IPS-20b (cell line): Measurements from ENCODE around the gene N4BP2L1.
"Not testable (repeated sequence)": the region's sequence is repeated elsewhere in the genome, so short reads cannot be mapped to it uniquely, and the experiment has no call there.

Source experiments
- H3K27ac ChIP-seq: one replicate; pipeline ENCODE4 v1.5.1; 2013; ENCODE audit warnings: low read length
- H3K27me3 ChIP-seq: 2 replicates; pipeline ENCODE4 v1.6.1; 2013; ENCODE audit warnings: mild to moderate bottlenecking, low read length, inconsistent platforms; ENCODE audit not compliant: insufficient read depth
- H3K36me3 ChIP-seq: 2 replicates; pipeline ENCODE4 v1.6.1; 2013; ENCODE audit warnings: low read depth, mild to moderate bottlenecking, inconsistent platforms, low read length, moderate library complexity; ENCODE audit not compliant: insufficient read depth
- H3K4me1 ChIP-seq: 2 replicates; pipeline ENCODE4 v1.6.1; 2013; ENCODE audit warnings: mild to moderate bottlenecking, control low read depth, inconsistent platforms, low read length, moderate library complexity; ENCODE audit not compliant: insufficient read depth
- H3K4me3 ChIP-seq: 2 replicates; pipeline ENCODE4 v1.5.1; 2013; ENCODE audit warnings: mild to moderate bottlenecking, low read length, inconsistent platforms
- H3K9ac ChIP-seq: 2 replicates; pipeline ENCODE4 v1.6.1; 2013; ENCODE audit warnings: low read depth, mild to moderate bottlenecking, inconsistent platforms, low read length, moderate library complexity
- H3K9me3 ChIP-seq: 2 replicates; pipeline ENCODE4 v1.6.1; 2013; ENCODE audit warnings: mild to moderate bottlenecking, low read depth, low read length, inconsistent platforms; ENCODE audit not compliant: insufficient read depth

The N4BP2L1 gene

GRCh38 chr13:32384702-32385101, 43.2 kb downstream of the N4BP2L1 start:
- Histone ChIP-seq H3K4me1 (no peaks in the 10 kb centered on the region), H3K36me3 (peaks cover 37% of the 10 kb centered on the region), H3K27me3 (no peaks in the 10 kb centered on the region)

GRCh38 chr13:32383836-32384618, 43.9 kb downstream of the N4BP2L1 start:
- H3K36me3 ChIP-seq = peaks cover 44% of the 10 kb centered on the region

More at GRCh38 chr13:32384702-32385101, 43.2 kb downstream of the N4BP2L1 start:
- Histone ChIP-seq H3K9ac (no peak overlapping the region), H3K9me3 (no peaks in the 10 kb centered on the region), H3K27ac (no peak overlapping the region), H3K4me3 (no peak overlapping the region)

DNA sequence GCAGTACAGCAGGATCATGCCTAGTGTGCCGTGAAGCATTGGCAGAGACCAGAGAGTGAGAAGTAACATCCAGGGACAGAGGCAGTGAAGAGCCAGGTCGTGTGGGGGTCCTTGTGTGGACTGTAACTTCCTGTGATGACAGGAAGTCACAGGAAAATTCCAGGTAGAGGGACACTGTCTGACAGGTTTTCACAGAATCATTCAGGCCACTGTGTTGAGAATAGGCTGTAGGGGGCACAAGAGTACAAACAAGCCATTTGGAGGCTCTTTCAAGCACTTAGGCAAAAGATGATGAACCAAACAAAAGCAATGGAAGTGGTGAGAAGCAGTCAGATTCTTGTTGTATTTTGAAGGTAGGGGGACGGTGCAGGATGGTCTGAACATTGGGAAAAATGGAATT, 46.4 kb downstream of the N4BP2L1 start:
- H3K4me1 ChIP-seq = no peaks in the 10 kb centered on the region
- H3K27me3 ChIP-seq = no peaks in the 10 kb centered on the region
- no peak overlapping the region for H3K9ac ChIP-seq
- no peak overlapping the region for H3K4me3 ChIP-seq
- H3K9me3 ChIP-seq = no peaks in the 10 kb centered on the region
- peaks cover 57% of the 10 kb centered on the region for H3K36me3 ChIP-seq
- H3K27ac ChIP-seq = no peak overlapping the region

More at GRCh38 chr13:32383836-32384618, 43.9 kb downstream of the N4BP2L1 start:
- Histone ChIP-seq H3K4me1 (no peaks in the 10 kb centered on the region), H3K9ac (no peak overlapping the region), H3K4me3 (no peak overlapping the region), H3K27me3 (no peaks in the 10 kb centered on the region), H3K9me3 (no peaks in the 10 kb centered on the region), H3K27ac (no peak overlapping the region)

GRCh38 chr13:32378012-32378411, 49.9 kb downstream of the N4BP2L1 start:
- no peaks in the 10 kb centered on the region for H3K9me3 ChIP-seq
- H3K9ac ChIP-seq = no peak overlapping the region
- peaks cover 48% of the 10 kb centered on the region for H3K36me3 ChIP-seq

DNA sequence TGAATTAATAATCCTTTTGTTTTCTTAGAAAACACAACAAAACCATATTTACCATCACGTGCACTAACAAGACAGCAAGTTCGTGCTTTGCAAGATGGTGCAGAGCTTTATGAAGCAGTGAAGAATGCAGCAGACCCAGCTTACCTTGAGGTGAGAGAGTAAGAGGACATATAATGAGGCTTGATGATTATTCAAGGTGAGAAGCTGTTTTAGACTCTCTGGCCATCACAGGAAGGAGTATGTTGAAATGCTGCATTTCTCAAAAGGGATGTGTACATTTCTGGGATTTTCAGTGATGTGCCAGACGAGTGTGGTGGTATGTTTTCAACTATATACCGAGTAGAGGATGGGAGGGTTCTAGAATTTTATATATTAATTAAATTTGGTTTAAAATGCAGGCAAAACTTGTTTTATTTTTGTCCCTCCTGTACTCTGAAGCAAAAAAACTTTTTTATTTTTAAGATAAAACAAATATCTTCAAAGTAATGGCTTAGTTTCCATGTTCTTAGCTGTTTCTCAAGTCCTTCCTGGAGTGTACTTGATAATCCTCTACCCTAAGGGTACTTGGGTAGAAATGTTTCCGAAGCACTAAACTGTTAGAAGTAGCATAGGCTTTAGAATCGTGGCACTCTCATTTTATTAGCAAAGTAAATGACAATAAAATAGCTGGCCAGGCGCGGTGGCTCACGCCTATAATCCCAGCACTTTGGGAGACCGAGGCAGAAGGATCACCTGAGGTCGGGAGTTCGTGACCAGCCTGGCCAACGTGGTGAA, 51.1 kb downstream of the N4BP2L1 start:
- Histone ChIP-seq H3K4me1 (no peaks in the 10 kb centered on the region), H3K4me3 (no peak overlapping the region), H3K27ac (no peak overlapping the region), H3K36me3 (peaks cover 58% of the 10 kb centered on the region), H3K9ac (no peak overlapping the region), H3K9me3 (no peaks in the 10 kb centered on the region), H3K27me3 (no peaks in the 10 kb centered on the region)

More at GRCh38 chr13:32378012-32378411, 49.9 kb downstream of the N4BP2L1 start:
- H3K27me3 ChIP-seq = no peaks in the 10 kb centered on the region
- H3K4me1 ChIP-seq = no peaks in the 10 kb centered on the region
- H3K27ac ChIP-seq = no peak overlapping the region
- H3K4me3 ChIP-seq = no peak overlapping the region

GRCh38 chr13:32370805-32371204, 57.1 kb downstream of the N4BP2L1 start:
- H3K27ac ChIP-seq = no peak overlapping the region
- H3K4me1 ChIP-seq = no peaks in the 10 kb centered on the region
- no peaks in the 10 kb centered on the region for H3K9me3 ChIP-seq
- peaks cover 50% of the 10 kb centered on the region for H3K36me3 ChIP-seq
- H3K9ac ChIP-seq = no peak overlapping the region
- H3K4me3 ChIP-seq = no peak overlapping the region
- no peaks in the 10 kb centered on the region for H3K27me3 ChIP-seq

DNA sequence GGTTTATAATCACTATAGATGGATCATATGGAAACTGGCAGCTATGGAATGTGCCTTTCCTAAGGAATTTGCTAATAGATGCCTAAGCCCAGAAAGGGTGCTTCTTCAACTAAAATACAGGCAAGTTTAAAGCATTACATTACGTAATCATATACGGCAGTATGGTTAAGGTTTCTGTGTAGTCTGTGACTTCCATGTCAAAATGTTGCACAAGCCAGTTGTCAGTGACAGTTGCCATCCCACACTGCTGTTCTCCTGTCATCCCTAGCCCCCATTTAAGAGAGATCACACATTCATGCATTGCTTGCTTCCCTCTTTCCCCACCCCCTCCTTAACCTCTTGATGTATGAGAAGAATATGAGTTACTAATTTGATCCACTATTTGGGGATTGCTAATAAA, 65.4 kb downstream of the N4BP2L1 start:
- Histone ChIP-seq H3K4me1 (no peaks in the 10 kb centered on the region; the same call in 1 of the 2 replicates), H3K9ac (no peak overlapping the region), H3K36me3 (peaks cover 37% of the 10 kb centered on the region), H3K4me3 (no peak overlapping the region), H3K27me3 (no peaks in the 10 kb centered on the region), H3K9me3 (no peaks in the 10 kb centered on the region), H3K27ac (no peak overlapping the region)

DNA sequence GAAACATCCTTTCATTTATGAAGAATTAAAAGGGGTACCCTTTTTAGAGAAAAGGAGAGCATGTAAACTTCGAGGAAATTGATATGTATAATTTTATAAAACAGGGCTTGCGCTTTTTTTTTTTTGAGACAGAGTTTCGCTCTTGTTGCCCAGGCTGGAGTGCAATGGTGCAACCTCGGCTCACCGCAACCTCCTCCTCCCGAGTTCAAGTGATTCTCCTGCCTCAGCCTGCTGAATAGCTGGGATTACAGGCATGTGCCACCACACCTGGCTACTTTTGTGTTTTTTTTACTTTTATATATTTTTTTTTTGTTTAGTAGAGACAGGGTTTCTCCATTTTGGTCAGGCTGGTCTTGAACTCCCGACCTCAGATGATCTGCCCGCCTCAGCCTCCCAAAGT, 72.0 kb downstream of the N4BP2L1 start:
- H3K27ac ChIP-seq, H3K9ac ChIP-seq, H3K27me3 ChIP-seq, H3K4me3 ChIP-seq, H3K9me3 ChIP-seq, H3K4me1 ChIP-seq: not testable (repeated sequence)
- H3K36me3 ChIP-seq = peaks cover 38% of the 10 kb centered on the region

DNA sequence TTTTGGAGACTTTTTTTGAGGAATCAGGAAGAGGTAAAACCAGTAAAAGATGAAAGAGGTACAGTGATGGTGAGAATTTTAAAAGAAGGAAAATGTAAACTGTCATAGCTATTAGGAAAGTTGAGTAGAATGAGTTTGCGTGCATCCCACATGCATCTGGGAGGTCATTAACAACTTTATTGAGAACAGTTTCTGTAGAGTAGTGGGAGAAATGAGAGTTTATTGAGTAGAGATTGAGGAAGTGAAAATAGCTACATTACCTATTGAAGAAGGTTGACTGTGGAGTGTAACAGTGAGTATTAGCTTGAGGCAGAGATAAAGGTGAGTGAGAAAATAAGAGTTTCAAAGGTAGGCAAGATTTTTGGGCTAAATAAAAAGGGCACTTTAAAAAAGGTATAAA, 73.9 kb downstream of the N4BP2L1 start:
- Histone ChIP-seq H3K27ac (no peak overlapping the region), H3K4me1 (peaks cover 8% of the 10 kb centered on the region; the same call in 1 of the 2 replicates), H3K36me3 (peaks cover 46% of the 10 kb centered on the region), H3K9me3 (no peaks in the 10 kb centered on the region), H3K9ac (no peak overlapping the region), H3K4me3 (no peak overlapping the region), H3K27me3 (no peaks in the 10 kb centered on the region)

- H3K27ac ChIP-seq, H3K9ac ChIP-seq: not testable (repeated sequence)
- peaks cover 48% of the 10 kb centered on the region for H3K36me3 ChIP-seq
Observed at GRCh38 chr13:32350839-32351441, 77.0 kb downstream of the N4BP2L1 start.

More at GRCh38 chr13:32350839-32351441, 77.0 kb downstream of the N4BP2L1 start:
- not testable (repeated sequence) for H3K27me3 ChIP-seq, H3K4me1 ChIP-seq, H3K9me3 ChIP-seq, H3K4me3 ChIP-seq
